Ectodermal cell (in vitro differentiated cells): Measurements from ENCODE around the gene ATG2A.
A peak's percentile ranks its signal among the peaks of the same experiment; 100 is the strongest.
"Not testable (repeated sequence)": the region's sequence is repeated elsewhere in the genome, so short reads cannot be mapped to it uniquely, and the experiment has no call there.

Source experiments
- H3K27ac ChIP-seq: 2 replicates; pipeline ENCODE4 v1.7.0; 2013; ENCODE audit warnings: mild to moderate bottlenecking, low read depth, low read length; ENCODE audit not compliant: insufficient read depth, poor library complexity, severe bottlenecking
- H3K27me3 ChIP-seq: 2 replicates; pipeline ENCODE4 v1.7.0; 2013; ENCODE audit warnings: mild to moderate bottlenecking, low read length; ENCODE audit not compliant: insufficient read depth, control insufficient read depth, poor library complexity, severe bottlenecking
- H3K36me3 ChIP-seq: one replicate; pipeline ENCODE4 v1.7.0; 2013; ENCODE audit warnings: low read length; ENCODE audit not compliant: control insufficient read depth, insufficient read depth
- H3K4me1 ChIP-seq: one replicate; pipeline ENCODE4 v1.7.0; 2013; ENCODE audit warnings: low read length; ENCODE audit not compliant: control insufficient read depth, insufficient read depth
- H3K4me3 ChIP-seq: 2 replicates; pipeline ENCODE4 v1.7.0; 2013; ENCODE audit warnings: low read depth, low read length, control low read depth; ENCODE audit not compliant: insufficient read depth
- H3K9me3 ChIP-seq: 2 replicates; pipeline ENCODE4 v1.7.0; 2013; ENCODE audit warnings: mild to moderate bottlenecking, low read length, moderate library complexity; ENCODE audit not compliant: control insufficient read depth
- WGBS, 2 experiments: methylation state at CpG; one replicate each; pipeline ENCODE4 v1.1.7; 2013; ENCODE audit warnings: missing lambda C conversion rate in 2 of 2; 5-methylcytosine and 5-hydroxymethylcytosine counted together

The ATG2A gene

DNA sequence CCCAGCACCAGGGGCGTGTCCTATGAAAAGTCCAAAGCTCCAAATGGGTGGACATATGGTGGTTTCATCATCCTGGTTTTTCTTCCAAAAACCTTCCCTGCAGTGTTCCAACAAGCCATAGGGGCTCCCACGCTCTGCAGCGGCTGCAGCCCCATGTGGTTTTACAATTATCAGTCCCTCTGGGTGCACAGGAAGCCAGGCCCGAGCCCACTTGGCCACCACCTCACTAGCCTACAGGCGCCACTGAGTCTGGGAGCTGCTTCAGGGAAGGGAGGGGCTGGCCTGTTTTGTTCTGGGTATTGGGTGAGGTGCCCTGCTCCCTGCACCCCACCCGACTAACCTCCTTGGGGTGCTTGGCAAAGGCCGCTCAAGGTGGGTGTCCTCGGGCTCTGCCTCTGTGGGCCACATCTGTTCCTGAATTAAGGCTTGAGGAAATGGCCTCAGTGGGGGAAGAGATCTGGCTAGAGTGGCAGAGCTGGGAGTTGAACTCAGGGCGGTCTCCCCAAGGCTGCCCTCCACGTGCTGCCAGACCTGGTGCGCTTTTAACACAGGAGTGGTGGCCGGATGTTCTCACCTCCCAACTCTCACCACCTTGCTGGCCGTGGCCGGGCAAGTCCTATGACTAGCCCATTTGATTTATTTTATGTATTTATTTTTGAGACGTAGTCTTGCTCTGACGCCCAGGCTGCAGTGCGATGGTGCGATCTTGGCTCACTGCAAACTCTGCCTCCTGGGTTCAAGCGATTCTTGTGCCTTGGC is 67.2 kb downstream of the ATG2A start:
- Histone ChIP-seq H3K27me3 (peaks cover 6% of the 10 kb centered on the region), H3K36me3 (peaks cover under 1% of the 10 kb centered on the region), H3K4me3 (no peak overlapping the region), H3K9me3 (no peaks in the 10 kb centered on the region), H3K27ac (no peak overlapping the region), H3K4me1 (peaks cover 4% of the 10 kb centered on the region)
- WGBS, 2 experiments, result 92 to 93% methylated on average over 19 of the region's 19 CpGs

DNA sequence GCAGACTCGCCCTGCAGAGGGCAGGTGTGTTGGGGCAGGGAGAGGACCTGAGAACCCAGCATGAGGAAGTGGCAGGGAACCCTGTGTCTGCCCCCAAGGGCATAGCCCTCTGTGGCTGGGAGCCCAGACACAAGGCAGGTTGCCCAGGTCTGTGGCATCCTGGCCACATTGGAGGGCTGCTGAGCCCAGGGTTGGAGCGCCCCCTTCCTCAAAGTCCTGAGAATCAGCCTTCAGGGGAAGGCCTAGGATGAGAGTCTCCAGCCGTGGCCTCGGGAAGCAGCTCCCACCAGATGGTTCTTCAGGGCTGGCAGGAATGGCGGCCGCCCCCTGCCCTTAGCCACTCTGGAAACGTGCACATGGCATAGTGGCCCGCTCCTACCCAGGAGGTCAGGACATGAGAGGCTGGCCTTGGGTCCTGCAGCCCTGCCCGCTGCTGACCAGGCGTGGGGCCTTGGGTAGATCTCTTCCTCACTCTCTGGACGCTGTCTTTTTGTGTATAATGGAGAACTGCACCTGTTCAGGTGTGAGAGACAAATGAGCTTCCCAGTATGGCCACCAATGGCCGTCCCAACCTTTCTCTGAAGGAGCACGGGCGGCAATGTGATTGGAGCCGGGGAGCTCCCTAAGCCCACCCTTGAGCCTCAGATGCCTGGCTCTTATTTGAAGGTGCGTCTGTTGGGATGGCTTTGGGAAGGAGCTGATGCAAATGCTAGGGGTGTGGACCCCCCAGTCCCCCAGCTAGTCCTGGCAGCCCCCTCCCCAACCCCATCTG is 68.0 kb downstream of the ATG2A start:
- Histone ChIP-seq H3K4me1 (peaks cover 5% of the 10 kb centered on the region), H3K27me3 (peaks cover 14% of the 10 kb centered on the region), H3K9me3 (no peaks in the 10 kb centered on the region), H3K4me3 (no peak overlapping the region), H3K36me3 (no peaks in the 10 kb centered on the region), H3K27ac (no peak overlapping the region)
- 82 to 84% methylated on average over 16 of the region's 16 CpGs for WGBS, 2 experiments

DNA sequence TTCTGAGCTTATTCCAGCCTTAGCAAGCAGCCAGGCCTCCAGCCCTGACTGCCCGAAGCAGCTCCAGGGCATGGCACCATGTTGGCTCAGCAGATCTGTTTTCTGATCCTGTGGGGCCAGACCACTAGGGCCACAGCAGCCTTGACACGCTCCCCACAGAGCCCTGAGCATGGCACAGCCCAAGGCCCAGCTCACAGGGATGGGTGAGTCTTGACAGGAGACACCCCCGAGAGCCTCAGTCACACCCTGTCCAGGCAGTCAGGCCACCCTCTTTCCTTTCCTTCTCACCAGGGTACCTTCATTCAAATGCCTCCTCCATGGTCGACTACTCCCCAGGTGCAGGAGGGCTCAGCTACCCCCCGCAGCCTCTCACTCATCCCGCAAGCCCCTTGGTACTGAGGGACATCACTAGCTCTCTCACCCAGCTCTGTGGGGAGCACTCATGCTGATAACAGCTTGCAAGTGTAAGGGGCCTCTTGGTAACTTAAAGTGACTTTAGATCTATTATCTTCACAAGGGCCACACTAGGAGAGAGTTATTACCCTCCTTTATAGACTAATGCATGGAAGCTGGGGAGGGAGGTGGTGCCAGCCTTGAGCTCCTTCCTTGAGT is 68.7 kb downstream of the ATG2A start:
- no peaks in the 10 kb centered on the region for H3K9me3 ChIP-seq
- WGBS, 2 experiments, result 84 to 88% methylated on average over 6 of the region's 6 CpGs
- no peak overlapping the region for H3K27ac ChIP-seq
- peaks cover 21% of the 10 kb centered on the region for H3K27me3 ChIP-seq
- peaks cover 10% of the 10 kb centered on the region for H3K4me1 ChIP-seq
- H3K36me3 ChIP-seq, result no peaks in the 10 kb centered on the region
- H3K4me3 ChIP-seq, result no peak overlapping the region

DNA sequence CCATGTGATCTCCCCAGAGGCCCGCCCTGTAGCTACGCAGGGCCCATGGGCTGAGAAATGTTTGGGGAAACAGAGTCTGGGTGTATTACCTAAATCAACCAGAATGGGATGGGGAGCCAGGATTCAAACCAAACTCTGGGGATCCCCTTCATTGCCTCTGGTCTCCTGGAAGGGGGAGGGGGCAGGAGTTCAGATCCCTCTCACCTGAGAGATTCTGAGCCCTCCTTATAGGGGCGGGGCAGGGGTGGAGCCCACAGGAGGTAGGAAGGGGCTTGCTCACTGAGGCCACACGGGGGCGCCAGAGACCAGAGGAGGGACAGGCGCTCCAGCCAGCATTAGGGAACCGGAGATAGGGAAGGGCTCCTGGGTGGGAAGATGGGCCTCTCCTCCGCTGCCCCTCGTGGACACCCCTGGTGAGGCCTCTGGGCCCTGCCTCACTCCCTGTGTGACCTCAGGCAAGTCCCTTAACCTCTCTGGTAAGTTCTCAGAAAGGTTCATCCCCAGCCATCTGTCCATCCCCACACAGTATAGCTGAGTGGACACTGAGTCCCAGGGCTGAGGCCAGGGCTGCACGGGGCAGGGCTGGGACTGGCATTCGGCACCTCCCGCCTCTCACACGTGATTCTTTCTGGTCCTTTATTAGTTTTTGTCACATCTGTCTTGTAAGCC is 69.9 kb downstream of the ATG2A start:
- Histone ChIP-seq H3K4me1 (peaks cover 22% of the 10 kb centered on the region), H3K27me3 (peaks cover 22% of the 10 kb centered on the region), H3K9me3 (no peaks in the 10 kb centered on the region), H3K4me3 (no peak overlapping the region), H3K27ac (no peak overlapping the region), H3K36me3 (no peaks in the 10 kb centered on the region)
- 41% methylated on average over 13 of the region's 13 CpGs for WGBS, 2 experiments

DNA sequence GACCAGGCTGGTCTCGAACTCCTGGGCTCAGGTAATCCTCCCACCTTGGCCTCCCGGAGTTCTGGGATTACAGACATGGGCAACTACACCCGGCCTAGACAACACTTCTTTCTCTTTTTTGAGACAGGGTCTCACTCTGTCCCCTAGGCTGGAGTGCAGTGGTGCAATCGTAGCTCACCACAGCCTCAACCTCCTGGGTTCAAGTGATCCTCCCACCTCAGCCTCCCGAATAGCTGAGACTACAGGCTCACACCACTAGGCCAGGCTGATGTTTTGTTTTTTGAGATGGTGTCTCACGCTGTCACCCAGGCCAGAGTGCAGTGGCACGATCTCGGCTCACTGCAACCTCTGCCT is 71.3 kb downstream of the ATG2A start:
- not testable (repeated sequence) for H3K27ac ChIP-seq, H3K9me3 ChIP-seq, H3K4me3 ChIP-seq, H3K36me3 ChIP-seq
- H3K27me3 ChIP-seq, result peaks cover 22% of the 10 kb centered on the region
- 87 to 90% methylated on average over 8 of the region's 8 CpGs for WGBS, 2 experiments
- H3K4me1 ChIP-seq, result peaks cover 22% of the 10 kb centered on the region

DNA sequence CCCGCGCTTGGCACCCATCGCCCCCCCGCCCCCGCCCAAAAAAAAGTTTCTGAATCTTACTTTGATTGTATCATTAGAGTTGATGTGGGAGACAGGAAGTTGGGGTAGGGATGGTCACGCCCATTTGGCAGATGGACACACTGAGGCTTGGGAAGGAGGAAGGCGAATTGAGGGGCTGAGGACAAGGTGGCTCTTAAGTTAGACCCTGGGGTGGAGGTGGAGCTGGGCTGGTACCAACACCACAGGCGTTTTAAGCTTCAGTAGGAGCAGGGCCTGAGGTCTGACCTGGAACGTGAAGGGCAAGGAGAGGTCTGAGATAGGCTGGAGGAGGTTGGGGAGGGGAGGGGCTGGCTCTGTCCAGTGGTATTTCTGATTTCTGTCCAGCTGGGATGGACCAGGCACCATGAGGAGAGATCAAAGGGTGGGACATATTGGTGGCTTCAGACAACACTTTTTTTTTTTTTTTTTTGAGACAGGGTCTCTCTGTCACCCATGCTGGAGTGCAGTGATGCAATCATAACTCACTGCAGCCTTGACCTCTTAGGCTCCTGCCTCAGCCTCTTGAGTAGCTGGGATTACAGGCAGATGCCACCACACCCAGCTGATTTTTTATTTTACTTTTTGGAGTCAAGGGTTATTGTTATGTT is 71.8 kb downstream of the ATG2A start:
- H3K27ac ChIP-seq, result no peak overlapping the region
- peak overlapping the region; percentile 57 for H3K4me3 ChIP-seq
- 28 to 30% methylated on average over 9 of the region's 9 CpGs for WGBS, 2 experiments

More for the DNA sequence above, 71.8 kb downstream of the ATG2A start:
- Histone ChIP-seq H3K27me3 (peaks cover 22% of the 10 kb centered on the region), H3K36me3 (no peaks in the 10 kb centered on the region), H3K4me1 (peaks cover 22% of the 10 kb centered on the region), H3K9me3 (no peaks in the 10 kb centered on the region)
